HG02588 (cell line): ENCODE data around the gene OVCH1.

Experiments used
- ATAC-seq: cut with Tn5 transposase; IDR thresholded peaks from one replicate; pipeline ENCODE4 v1.9.1; 2021; ENCODE audit warnings: mild to moderate bottlenecking, moderate library complexity; ENCODE audit not compliant: unreplicated experiment

OVCH1 gene, protein sequence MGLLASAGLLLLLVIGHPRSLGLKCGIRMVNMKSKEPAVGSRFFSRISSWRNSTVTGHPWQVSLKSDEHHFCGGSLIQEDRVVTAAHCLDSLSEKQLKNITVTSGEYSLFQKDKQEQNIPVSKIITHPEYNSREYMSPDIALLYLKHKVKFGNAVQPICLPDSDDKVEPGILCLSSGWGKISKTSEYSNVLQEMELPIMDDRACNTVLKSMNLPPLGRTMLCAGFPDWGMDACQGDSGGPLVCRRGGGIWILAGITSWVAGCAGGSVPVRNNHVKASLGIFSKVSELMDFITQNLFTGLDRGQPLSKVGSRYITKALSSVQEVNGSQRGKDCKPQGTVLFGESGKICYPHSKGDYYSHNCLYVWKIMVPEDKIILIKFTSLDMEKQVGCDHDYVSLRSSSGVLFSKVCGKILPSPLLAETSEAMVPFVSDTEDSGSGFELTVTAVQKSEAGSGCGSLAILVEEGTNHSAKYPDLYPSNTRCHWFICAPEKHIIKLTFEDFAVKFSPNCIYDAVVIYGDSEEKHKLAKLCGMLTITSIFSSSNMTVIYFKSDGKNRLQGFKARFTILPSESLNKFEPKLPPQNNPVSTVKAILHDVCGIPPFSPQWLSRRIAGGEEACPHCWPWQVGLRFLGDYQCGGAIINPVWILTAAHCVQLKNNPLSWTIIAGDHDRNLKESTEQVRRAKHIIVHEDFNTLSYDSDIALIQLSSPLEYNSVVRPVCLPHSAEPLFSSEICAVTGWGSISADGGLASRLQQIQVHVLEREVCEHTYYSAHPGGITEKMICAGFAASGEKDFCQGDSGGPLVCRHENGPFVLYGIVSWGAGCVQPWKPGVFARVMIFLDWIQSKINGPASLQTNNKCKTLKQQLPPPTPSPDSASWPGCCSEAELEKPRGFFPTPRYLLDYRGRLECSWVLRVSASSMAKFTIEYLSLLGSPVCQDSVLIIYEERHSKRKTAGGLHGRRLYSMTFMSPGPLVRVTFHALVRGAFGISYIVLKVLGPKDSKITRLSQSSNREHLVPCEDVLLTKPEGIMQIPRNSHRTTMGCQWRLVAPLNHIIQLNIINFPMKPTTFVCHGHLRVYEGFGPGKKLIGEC

DNA sequence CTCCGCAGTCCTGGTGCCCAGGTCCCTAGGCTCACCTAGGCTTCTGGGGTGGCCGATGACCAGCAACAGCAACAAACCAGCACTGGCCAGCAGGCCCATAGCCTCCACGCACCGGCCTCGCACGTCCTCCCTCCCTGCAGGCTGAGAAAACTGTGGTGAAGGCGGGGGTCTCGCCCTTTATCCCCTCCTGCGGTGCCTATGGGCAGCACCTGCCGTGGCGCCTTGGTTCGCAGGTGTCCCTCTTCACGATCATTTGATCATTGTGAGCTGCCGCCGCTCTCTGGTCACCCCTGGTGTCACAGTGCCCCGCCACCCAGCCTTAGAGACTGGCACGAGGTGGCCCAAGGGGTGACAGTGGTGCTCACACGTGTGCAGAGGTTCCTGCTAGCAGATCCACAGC lies at the start of gene OVCH1:
Gene OVCH1, minus strand, starts transcription at position 99 of the 400 bp plus-strand sequence. Its CDS starts 0 bp downstream, at position 99.
- ATAC-seq = no peak

DNA sequence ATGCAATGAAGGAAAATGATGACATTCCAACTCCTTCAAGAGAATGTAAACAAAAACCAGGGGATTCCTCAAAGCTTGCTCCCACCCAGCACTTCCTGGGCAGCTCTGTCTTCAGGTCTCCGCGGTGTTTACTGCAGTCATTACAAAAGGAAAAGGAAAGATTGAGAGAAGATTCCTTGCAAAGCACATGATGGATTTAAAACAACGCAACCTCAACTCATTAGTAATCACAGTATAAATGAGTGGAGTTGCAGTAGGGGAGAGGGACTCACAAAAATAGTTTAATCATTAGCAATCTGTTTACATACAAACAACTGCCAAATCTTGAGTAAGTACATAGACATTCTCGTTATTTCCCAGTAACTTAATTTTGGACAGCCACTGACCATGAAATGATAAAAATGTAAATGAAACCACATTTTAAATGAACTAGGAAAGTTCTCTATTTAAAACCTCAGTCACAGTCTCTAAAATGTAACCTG lies 49.7 kb upstream of the OVCH1 start:
- ATAC-seq = no peak

DNA sequence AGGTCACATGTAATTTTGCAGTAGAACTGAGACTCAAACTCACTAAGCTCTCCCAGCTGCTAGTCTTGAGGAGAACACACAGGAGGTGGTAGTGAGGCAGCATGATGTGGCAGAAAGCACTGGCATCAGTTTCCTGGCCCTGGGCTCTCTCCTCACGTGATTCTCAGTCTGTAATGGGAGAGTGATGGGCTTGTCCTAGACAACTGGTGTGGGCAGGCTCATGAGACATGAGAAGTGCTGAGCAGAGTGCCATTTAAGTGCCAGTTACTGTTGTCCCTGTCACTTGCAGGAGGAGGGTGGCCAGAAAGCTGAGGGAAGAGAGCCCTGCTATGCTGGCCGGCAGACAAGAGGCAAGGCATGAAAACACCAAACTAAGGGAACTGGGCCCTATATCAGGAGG lies 48.5 kb upstream of the OVCH1 start:
- ATAC-seq = no peak

DNA sequence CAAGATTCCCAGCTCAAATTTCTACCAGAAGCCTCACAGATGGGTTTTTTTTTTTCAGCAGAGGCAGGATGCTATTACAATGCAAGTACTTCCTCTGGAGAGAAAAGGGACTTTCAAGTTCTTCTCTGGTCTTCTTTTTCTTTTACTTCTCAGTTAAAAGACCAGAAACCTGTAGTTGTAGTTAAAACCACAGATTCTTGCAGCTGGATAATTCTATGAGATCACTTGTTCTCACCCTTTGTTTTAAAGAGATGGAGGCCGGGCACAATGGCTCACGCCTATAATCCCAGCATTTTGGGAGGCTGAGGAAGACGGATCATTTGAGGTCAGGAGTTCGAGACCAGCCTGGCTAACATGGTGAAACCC lies 47.6 kb upstream of the OVCH1 start:
- peak; percentile 88 for ATAC-seq

DNA sequence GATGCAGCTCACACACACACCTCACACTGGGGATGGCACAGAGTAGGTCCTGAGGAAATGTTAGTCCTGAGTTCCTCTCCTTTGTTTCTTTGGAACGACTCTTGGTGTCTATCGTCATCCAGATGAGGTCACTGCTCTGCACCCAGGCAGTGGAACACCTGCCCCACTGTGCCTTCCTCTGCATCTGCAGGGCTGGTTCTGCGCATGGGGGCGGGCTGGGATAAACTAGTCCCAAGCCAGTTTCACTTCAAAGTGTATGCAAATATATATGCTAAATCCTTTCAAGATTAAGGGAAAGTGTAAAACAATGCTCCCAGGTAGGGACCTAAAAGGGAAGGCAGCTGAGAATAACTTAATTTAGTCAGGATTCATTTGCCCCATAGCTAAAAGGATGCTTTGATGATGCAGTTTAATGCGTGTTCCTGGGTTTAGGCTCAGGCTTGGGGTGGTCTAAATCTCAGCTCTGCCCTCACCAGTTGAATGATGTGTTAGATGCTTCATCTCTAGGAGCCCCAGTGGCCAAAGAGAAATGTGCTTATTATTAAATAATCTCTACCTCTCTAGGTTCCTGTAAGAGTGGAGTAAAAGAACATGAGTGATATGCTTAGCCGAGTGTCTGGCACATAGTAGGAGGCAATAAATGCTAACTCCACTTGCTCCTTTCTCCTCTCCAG lies 47.1 kb upstream of the OVCH1 start:
- ATAC-seq = peak; percentile 31

DNA sequence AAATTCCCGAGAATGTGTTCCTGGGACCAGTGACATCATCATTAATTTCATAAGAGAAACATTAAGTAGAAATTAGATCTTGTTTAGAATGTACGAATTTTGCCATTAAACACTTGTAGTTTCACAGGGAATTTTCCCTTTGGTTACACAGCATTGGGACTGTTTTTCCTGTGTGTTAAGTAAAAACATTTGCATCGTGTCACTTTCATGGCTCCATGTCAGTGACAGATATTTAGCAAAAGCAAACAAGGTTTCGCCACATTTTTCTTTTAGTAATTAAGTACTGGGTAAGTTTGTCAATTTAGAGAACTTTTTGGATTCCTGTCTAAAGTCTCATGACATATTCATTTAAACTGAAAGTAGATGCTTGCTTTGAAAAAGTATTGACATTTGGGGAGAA lies 45.5 kb upstream of the OVCH1 start:
- ATAC-seq = no peak

DNA sequence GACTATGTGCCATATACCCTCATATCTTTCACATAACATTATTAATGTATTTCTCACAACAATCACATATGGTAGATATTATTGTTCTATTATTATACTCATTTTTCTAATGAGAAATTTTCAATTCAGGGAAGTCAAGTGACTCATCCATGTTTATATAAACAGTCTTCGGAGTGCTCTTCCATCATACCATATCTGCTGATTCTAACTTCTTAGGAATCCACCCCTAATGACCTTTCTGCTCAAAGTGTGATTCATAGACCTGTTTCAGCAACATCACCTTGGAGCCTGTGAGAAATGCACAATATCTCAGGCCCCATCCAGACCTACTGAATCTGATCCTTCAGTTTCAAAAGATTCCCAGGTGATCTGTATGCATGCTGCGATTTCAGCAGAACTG lies 39.8 kb upstream of the OVCH1 start:
- ATAC-seq = no peak

DNA sequence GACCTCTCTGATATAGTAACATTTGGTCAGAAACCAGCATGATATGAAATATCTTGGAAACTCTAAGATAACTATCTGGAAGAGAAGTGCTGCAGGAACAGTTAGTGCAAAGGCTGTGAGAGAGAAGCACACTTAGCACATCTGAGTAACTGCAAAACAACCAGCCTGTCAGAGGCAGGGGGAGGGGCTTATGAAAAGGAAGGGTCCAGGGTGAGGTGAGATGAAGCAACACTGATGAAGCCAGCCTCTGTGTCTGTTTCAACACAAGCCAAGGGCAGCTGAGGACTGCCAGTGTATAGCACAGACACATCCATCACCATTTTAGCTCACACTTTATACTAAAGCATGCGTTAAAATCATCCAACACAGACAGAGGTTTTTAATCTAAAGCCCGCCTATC lies 37.4 kb upstream of the OVCH1 start:
- no peak for ATAC-seq

DNA sequence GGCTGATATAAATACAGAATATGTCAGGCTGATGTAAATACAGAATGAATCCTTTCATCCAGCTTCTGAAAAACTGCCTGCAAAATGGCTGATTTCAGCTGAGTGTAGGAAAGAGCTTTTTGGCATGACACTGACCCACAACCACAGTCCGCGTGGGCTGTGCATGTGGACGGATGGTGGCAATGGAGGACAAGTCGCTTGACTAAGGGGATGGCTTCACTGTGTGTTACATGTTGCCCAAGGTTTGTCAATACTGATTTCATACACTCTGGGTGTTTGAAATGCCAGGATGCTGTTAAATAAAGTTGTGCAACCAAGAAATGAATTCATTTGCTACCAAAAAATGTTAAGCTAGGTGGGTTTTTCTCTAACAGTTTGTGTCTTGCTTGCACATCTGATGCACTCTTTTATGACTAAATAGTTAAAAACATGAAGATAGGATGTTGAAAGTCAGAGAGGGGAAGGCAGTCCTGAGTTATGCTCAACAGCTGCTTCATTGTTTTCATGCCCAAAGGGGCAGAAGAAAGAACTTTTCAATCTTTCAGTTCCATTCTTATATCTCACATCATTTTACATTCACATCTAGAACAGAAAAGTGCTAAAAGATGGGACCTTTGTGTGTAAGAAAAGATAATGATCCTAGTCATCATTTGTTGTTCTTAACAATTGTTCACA lies 36.5 kb upstream of the OVCH1 start:
- ATAC-seq = no peak

DNA sequence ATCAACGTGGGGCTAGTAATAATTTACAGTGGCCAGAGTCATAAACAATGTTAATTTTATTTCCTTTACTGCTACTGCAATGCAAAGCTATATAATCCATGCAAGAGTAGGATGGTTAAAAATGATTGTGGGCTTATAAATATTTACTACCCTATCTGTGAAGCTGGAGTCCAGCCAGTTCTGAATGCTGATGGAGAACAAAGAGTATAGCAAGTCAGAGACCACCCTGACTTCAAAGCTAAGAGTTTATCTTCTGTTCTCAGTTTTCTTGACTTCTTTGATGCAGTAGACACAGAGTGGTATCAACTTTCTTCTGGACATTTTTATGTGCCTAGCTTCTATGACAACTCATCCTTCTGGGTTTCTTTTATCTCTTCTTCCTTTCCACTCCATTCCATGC lies 34.0 kb upstream of the OVCH1 start:
- ATAC-seq = no peak

DNA sequence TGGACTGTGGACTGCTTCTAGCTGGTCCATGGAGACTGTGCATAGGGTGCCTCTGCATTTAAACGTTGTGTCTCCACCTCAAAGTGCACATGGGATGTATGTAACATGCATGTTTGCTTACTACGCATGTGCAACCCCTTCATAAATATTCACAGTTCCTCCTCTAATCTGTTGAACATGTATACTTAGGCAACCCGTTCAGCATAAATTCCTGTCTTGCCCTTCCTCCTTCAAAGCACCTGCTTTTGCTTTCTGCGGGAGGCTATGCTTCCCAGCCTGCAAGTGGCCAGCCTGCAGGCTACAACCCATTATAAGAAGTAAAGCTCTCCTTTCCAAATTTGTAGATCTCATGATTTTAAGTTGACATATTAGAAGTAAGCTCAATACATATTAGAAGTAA lies 33.0 kb upstream of the OVCH1 start:
- ATAC-seq = no peak

DNA sequence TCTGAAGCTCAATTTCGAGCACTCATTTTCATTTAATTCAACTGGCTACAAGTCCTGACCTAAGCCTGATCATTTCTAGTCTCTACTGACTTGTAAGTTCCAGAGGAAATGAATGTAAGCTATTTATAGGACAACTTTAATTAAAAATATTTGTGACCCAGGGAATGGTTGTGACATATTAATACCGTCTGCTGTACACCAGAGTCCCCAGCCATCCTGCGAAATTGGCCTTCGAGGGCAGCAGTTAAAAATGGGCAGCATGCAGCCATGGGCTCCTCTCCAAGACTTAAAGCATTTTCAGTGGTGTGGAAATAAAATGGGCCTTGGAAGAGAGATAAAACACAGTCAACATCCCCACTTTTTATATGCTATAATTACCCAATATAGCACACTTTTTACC lies 30.7 kb upstream of the OVCH1 start:
- ATAC-seq = no peak

DNA sequence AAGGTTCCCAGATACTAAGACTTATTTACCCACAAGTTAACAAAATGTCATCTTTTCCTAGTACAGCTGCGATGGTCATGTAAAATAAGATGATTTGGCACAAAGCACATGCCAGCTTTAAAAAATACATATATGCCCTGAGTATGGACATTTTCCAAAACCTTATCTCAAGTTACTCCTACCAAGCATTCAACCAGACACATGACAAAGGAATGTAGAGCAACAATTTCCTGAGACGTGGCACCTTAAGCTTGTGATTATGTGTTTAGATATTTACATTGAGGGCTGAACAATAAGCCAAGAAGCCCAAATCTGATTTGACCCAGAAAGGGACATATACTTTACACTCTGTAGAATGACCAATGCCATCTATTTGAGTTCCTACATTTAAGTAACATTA lies 24.5 kb upstream of the OVCH1 start:
- no peak for ATAC-seq

DNA sequence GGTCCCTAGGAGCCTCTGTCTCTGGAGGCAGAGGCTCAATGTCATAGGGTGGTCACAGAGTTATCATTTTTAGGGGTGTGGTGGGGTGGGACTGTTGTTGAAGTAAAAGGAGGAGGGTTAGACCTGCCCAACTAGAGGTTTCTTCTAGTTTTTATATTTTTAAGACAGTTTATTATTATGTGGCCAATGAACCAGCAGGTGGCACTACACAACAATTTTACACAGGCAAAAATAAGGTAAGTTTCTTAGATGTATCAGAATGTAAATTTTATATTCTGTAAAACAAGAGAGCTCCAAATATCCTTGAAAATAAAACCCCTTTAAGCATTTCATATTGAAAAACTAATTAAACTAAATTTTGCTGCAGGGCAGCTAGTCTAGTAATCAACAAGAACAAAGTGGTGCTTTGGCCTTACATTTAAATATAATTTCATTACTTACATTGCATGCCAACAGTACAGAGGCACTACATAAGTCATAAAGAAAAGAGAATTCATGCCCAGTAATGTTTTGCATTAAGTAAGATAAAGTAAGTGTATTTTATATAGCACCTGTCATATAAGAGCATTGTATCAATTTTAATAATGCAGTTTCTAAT lies 22.2 kb upstream of the OVCH1 start:
- ATAC-seq = no peak

DNA sequence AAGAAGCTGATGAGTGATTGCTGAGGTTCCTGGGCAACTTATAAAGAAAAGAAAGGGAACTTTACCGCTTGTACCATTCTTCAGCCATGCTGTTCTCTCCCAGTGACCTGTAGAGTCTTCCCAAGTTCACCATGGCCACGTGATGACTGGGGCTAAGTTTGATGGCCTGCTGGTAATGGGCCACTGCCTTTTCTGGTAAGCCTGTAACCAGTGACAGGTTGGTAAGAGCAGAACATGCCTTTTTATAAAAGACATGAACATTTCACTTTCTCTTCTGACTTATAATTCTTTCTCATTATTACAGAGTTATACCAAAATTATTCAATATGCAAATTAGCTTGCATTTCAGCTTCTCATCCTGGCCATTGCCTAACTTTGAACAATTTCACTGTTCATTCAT lies 20.9 kb upstream of the OVCH1 start:
- ATAC-seq = no peak

DNA sequence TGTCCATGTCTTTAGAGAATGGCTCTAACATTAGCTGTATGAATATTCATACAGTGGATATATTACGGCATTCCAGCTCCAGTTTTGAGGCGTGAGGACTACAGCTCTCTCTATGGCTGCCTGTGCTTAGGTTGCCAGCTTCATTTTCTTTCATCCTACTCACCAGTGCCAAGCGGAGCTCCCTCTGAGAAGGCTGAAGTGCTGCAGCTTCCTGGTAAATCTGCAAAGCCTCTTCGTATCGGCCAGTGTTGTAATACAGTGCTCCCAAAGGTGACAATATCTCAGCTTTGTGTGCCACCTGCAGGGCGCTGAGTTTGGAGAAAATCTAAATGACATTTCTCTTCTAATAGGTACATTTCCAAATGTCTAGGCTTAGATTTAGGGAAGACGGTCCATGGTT lies 19.8 kb upstream of the OVCH1 start:
- no peak for ATAC-seq

DNA sequence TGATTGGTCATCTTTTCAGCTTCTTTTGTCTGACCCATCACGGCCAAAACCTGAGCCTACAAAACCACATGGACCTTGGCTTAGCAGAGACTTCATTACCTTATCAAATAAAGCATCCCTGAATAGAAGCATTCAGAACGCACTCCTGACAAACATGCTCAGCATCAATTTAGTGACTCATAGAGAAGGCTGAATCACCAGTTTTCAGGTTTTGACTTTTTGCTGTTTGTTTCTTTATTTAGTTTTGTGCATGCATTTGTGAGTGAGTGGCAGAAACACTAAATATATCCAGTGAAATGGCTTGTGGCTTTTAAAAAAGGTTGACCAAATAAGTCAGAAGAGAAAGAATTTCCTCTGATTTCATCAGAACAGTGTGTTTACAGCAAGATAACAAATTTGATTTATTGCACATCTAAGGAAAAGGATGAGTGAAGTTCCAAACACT lies 19.0 kb upstream of the OVCH1 start:
- no peak for ATAC-seq

DNA sequence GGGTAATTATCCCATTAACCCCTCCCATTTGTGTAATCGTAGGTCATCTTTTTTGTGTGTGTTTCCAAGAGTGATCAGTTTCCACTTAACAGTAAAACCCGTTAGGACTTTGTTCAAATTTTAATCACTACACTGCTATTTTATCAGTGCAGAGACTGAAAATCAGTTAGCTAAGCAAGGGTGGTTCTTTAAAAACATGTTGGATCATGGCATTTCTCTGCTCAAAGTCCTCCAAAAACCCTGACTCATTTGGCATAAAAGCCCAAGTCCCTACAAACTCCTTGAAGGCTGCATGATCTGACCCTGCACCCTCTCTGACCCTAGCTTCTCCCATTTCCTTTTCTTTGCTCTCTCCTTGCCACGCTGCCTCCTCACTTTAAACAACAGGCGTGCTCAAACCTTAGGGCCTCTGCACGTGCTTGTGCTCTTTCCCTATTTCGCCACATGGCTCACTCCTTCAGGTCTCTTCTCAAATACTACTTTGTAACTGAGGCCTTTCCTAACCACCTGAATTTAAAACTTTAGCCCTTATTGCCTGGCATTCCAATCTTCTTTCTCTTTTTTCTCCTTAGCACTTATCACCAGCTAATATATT lies 13.2 kb upstream of the OVCH1 start:
- no peak for ATAC-seq

DNA sequence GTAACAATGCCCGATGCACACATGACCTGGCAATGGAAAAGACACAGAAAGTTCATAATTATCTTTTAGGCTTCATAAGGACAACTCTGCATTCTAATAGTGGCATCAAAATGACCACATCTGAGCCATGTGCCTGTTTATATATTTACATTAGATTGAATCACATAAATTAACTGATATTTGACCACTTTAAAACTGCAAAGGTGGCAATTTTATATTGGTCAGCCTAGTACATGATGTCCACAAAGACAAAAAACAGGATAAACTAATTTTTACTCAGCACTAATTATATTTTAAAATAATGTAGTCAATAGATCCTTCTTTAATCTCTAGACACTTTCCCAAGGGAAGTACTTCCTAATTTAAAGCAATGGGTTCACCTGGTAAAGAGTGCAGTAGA lies 12.0 kb upstream of the OVCH1 start:
- ATAC-seq = no peak

DNA sequence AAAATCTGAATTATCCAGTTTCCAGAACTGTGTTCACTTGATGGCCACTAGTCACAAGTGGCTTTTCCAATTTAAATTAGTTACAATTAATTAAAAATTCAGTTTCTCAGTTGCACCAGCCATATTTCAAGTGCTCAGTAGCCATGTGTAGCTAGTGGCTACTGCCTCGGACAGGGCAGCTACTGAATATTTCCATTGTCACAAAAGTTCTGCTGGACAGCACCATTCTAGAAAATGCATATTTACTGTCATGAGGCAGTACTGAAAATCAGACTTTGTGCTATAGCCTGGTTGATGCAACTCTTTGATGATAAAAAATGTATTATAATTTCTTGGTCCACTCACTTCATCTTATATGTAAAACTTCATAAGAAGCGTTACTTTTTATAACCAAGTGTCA lies 11.5 kb upstream of the OVCH1 start:
- ATAC-seq = no peak
